Activated T-cell treated with anti-CD3 and anti-CD28 coated beads, Interleukin-2, amount 50 U/mL, for 4 hours (primary cell): Measurements from ENCODE around the gene TRPV6. TPM values are rescaled to one million over a fixed set of nuclear protein-coding genes. Genes with fewer than 3 reads are reported as not detected.

Source experiments
- ATAC-seq, 2 donors: fragments of 200-7000 bp; cut with Tn5 transposase; one replicate each; pipeline ENCODE4 v1.10.0; 2021
- DNase-seq: peaks from one replicate; pipeline ENCODE4 v3.0.0-alpha.2; 2020
- H3K27me3 Mint-ChIP-seq: one replicate; pipeline ENCODE4 v1.8.0; 2021; ENCODE audit warnings: low read depth, mixed read lengths
- H3K36me3 Mint-ChIP-seq: one replicate; pipeline ENCODE4 v1.8.0; 2022; ENCODE audit warnings: mixed read lengths; ENCODE audit not compliant: insufficient read depth
- H3K4me1 Mint-ChIP-seq: one replicate; pipeline ENCODE4 v1.8.0; 2021; ENCODE audit warnings: low read depth, mixed read lengths
- H3K4me3 Mint-ChIP-seq: one replicate; pipeline ENCODE4 v1.8.0; 2021; ENCODE audit warnings: mild to moderate bottlenecking, moderate library complexity, mixed read lengths
- H3K9me3 Mint-ChIP-seq: one replicate; pipeline ENCODE4 v1.8.0; 2021; ENCODE audit warnings: mixed read lengths
- total RNA-seq, 3 donors: library from RNA; stranded (reverse); gene quantifications; one replicate each; pipeline ENCODE4 v1.2.1, GENCODE V29; 2021

TRPV6 gene
- not detected for total RNA-seq

GRCh38 chr7:142885311-142886230, at the start of gene TRPV6:
TRPV6 (minus strand) TSS chr7:142885745.
- H3K9me3 Mint-ChIP-seq = no peaks in the 10 kb centered on the region
- H3K4me1 Mint-ChIP-seq = no peaks in the 10 kb centered on the region
- DNase-seq (no peak), ATAC-seq (no peak)
- H3K27me3 Mint-ChIP-seq = peaks cover 7% of the 10 kb centered on the region
- no peak within 1 kb of the TSS for H3K4me3 Mint-ChIP-seq
- no peaks in the 10 kb centered on the region for H3K36me3 Mint-ChIP-seq

GRCh38 chr7:142934056-142934455, 48.5 kb upstream of the TRPV6 start:
- DNase-seq (no peak), ATAC-seq (no peak)
- H3K9me3 Mint-ChIP-seq = no peaks in the 10 kb centered on the region
- peaks cover 4% of the 10 kb centered on the region for H3K27me3 Mint-ChIP-seq
- H3K4me1 Mint-ChIP-seq = no peaks in the 10 kb centered on the region
- no peak overlapping the region for H3K4me3 Mint-ChIP-seq
- no peaks in the 10 kb centered on the region for H3K36me3 Mint-ChIP-seq

- Mint-ChIP-seq H3K27me3 (peaks cover 4% of the 10 kb centered on the region), H3K4me3 (no peak within 1 kb of the TSS), H3K4me1 (no peaks in the 10 kb centered on the region), H3K36me3 (no peaks in the 10 kb centered on the region), H3K9me3 (no peaks in the 10 kb centered on the region)
- ATAC-seq (no peak), DNase-seq (no peak)
Observed at GRCh38 chr7:142933624-142934023, 48.1 kb upstream of the TRPV6 start, which contains the start of gene TRPV5. TRPV5 (minus strand) TSS chr7:142933746; CDS start chr7:142933459, 287 bp downstream.

GRCh38 chr7:142933092-142933475, 47.5 kb upstream of the TRPV6 start:
- no peak for ATAC-seq
- Mint-ChIP-seq H3K4me3 (no peak overlapping the region), H3K9me3 (no peaks in the 10 kb centered on the region), H3K4me1 (no peaks in the 10 kb centered on the region), H3K36me3 (no peaks in the 10 kb centered on the region), H3K27me3 (peaks cover 4% of the 10 kb centered on the region)
- no peak for DNase-seq

GRCh38 chr7:142932386-142933091, 47.0 kb upstream of the TRPV6 start:
- Mint-ChIP-seq H3K36me3 (no peaks in the 10 kb centered on the region), H3K4me1 (no peaks in the 10 kb centered on the region), H3K27me3 (peaks cover 4% of the 10 kb centered on the region), H3K9me3 (no peaks in the 10 kb centered on the region), H3K4me3 (no peak overlapping the region)
- no peak for ATAC-seq
- no peak for DNase-seq

GRCh38 chr7:142930126-142930730, 44.7 kb upstream of the TRPV6 start:
- H3K36me3 Mint-ChIP-seq = no peaks in the 10 kb centered on the region
- no peak for DNase-seq
- H3K4me1 Mint-ChIP-seq = no peaks in the 10 kb centered on the region
- no peak for ATAC-seq
- H3K4me3 Mint-ChIP-seq = no peak overlapping the region
- H3K9me3 Mint-ChIP-seq = no peaks in the 10 kb centered on the region
- peaks cover 2% of the 10 kb centered on the region for H3K27me3 Mint-ChIP-seq

- H3K36me3 Mint-ChIP-seq = no peaks in the 10 kb centered on the region
- no peak overlapping the region for H3K4me3 Mint-ChIP-seq
Observed at GRCh38 chr7:142927949-142928348, 42.4 kb upstream of the TRPV6 start.

GRCh38 chr7:142927085-142927745, 41.7 kb upstream of the TRPV6 start:
- Mint-ChIP-seq H3K27me3 (no peaks in the 10 kb centered on the region), H3K36me3 (no peaks in the 10 kb centered on the region), H3K4me3 (no peak overlapping the region), H3K4me1 (no peaks in the 10 kb centered on the region), H3K9me3 (no peaks in the 10 kb centered on the region)
- DNase-seq (no peak), ATAC-seq (no peak)

More at GRCh38 chr7:142927949-142928348, 42.4 kb upstream of the TRPV6 start:
- no peak for DNase-seq
- no peak for ATAC-seq
- H3K4me1 Mint-ChIP-seq = no peaks in the 10 kb centered on the region
- no peaks in the 10 kb centered on the region for H3K9me3 Mint-ChIP-seq
- peaks cover under 1% of the 10 kb centered on the region for H3K27me3 Mint-ChIP-seq

GRCh38 chr7:142925413-142925812, 39.9 kb upstream of the TRPV6 start:
- DNase-seq (no peak), ATAC-seq (no peak)
- Mint-ChIP-seq H3K4me1 (no peaks in the 10 kb centered on the region), H3K9me3 (no peaks in the 10 kb centered on the region), H3K4me3 (no peak overlapping the region), H3K36me3 (no peaks in the 10 kb centered on the region), H3K27me3 (no peaks in the 10 kb centered on the region)

GRCh38 chr7:142923391-142923790, 37.8 kb upstream of the TRPV6 start:
- Mint-ChIP-seq H3K36me3 (no peaks in the 10 kb centered on the region), H3K4me1 (no peaks in the 10 kb centered on the region), H3K9me3 (no peaks in the 10 kb centered on the region), H3K27me3 (peaks cover 3% of the 10 kb centered on the region), H3K4me3 (no peak overlapping the region)
- ATAC-seq = no peak
- DNase-seq = no peak

- no peaks in the 10 kb centered on the region for H3K9me3 Mint-ChIP-seq
- ATAC-seq (no peak), DNase-seq (no peak)
- H3K27me3 Mint-ChIP-seq = peaks cover 5% of the 10 kb centered on the region
- no peak overlapping the region for H3K4me3 Mint-ChIP-seq
- H3K36me3 Mint-ChIP-seq = no peaks in the 10 kb centered on the region
- no peaks in the 10 kb centered on the region for H3K4me1 Mint-ChIP-seq
Observed at GRCh38 chr7:142919656-142920055, 34.1 kb upstream of the TRPV6 start.

GRCh38 chr7:142918901-142919300, 33.4 kb upstream of the TRPV6 start:
- Mint-ChIP-seq H3K27me3 (peaks cover 10% of the 10 kb centered on the region), H3K9me3 (no peaks in the 10 kb centered on the region), H3K4me3 (no peak overlapping the region), H3K36me3 (no peaks in the 10 kb centered on the region), H3K4me1 (no peaks in the 10 kb centered on the region)
- DNase-seq (no peak), ATAC-seq (no peak)

GRCh38 chr7:142917447-142917846, 31.9 kb upstream of the TRPV6 start:
- DNase-seq (no peak), ATAC-seq (no peak)
- no peaks in the 10 kb centered on the region for H3K4me1 Mint-ChIP-seq
- H3K27me3 Mint-ChIP-seq = peaks cover 14% of the 10 kb centered on the region
- H3K4me3 Mint-ChIP-seq = no peak overlapping the region
- no peaks in the 10 kb centered on the region for H3K9me3 Mint-ChIP-seq
- H3K36me3 Mint-ChIP-seq = no peaks in the 10 kb centered on the region

- H3K27me3 Mint-ChIP-seq = peaks cover 19% of the 10 kb centered on the region
- no peaks in the 10 kb centered on the region for H3K4me1 Mint-ChIP-seq
- ATAC-seq = no peak
- H3K36me3 Mint-ChIP-seq = no peaks in the 10 kb centered on the region
- no peak overlapping the region for H3K4me3 Mint-ChIP-seq
- no peak for DNase-seq
- no peaks in the 10 kb centered on the region for H3K9me3 Mint-ChIP-seq
Observed at GRCh38 chr7:142916508-142916907, 31.0 kb upstream of the TRPV6 start.
